HG03135 (cell line): Measurements from ENCODE around the gene RGS19.

Experiments
- ATAC-seq: cut with Tn5 transposase; IDR thresholded peaks from one replicate; pipeline ENCODE4 v1.9.1; 2021; ENCODE audit warnings: mild to moderate bottlenecking, moderate library complexity; ENCODE audit not compliant: unreplicated experiment

The RGS19 gene

DNA sequence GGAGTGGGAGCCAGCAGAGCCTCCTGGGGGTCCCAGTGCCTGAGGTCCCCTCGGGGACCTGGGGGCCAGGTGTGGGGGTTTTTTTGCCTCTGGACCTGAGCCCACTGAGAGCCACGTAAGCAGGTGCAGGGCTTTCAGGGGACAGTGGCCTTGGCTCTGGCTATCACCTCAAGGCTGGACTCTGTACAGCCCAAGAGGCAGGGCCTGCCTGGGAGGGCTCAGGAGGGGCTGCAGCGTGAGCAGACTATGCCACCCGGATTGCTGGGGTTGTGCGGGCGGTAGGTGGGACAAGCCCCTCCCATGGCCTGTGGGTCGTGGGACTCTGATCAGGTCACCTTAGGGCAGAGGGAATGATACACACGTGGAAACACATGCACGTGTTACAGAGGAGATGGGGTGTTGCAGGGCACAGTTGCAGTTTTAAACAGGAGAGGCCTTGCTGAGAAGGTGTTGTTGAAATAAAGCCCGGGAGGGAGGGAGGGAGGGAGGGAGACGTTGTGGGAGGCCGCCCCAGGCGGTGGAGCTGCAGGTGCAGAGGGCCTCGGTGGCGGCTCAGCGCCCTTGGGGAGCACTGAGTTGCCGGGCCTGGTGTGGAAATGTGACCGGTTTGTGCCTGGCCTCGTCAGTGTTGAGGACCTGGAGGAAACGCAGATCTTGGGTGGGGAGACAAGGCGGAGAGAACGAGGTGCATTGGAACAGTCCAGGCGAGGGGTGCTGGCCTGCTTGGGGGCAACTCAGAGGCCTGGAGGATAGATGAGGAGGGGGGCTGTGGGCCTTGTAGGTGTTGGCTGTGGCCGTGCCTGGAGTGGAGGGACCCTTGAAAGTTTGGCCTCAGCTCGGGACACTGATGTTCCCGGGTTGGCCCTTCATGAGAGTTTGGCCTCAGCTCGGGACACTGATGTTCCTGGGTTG lies 14.0 kb downstream of the RGS19 start:
- ATAC-seq, result no peak

DNA sequence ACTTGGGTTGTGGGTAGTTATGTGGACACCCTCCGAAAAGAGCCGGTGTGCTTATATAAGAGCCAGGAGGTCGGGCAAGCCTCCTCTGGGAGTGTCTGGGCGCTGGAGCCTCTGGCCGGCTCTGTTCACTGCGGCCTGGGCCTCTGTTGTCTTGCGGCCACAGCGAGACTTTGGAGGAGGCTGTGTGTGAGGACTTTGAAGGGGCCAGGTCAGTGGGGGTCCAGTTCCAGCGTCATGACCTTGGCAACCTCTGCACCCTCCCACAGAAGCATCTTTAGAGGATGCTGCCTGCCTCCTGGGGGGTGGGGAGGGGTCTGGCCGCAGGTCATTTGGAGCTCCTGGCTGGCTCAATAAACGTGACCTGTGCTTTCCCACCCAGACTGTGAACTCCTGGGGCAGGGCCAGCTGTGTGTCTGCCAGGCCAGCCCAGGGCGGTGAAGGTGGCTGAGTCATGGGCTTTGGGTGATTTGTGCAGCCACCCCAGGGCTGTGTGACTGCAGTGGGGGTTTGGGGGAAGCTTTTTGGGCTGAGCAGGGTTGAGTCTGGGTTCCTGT lies 15.1 kb downstream of the RGS19 start:
- no peak for ATAC-seq

DNA sequence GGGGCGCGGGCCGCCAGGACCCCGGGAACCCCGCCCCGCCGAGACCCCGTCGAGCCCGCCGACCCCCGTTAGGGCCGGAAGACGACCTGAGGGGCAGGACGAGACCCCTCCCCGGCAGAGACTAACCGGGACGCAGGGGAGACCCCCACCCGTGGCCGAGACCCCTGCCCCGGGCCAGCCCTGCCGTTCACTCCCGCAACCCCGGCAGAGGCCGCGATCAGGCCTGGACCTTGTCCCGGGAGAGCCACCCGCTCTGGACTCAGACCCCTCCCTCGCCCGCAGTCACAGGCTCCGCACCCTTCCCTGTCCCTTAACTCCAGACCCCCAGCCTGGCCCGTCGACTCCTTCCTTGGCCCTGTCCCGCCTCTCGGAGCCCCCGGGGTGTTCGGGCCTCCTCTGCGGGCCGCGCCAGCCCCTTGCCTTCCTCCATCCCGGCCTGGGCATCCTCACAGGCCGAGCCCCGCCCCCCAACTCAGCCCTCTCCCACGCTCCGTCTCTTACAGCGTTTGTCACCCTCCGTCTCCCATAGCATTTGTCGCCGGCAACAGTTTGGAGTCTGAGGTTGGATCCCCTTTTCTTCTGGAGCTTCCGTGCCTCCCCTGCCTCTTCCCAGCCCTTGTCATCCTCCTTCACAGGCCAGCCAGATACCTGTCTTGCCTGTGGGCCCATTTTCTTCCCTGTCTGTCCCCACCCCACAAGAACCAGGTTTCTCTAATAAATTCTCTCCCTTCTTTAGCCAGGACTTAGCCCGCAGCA lies 15.8 kb downstream of the RGS19 start:
- ATAC-seq, result no peak

DNA sequence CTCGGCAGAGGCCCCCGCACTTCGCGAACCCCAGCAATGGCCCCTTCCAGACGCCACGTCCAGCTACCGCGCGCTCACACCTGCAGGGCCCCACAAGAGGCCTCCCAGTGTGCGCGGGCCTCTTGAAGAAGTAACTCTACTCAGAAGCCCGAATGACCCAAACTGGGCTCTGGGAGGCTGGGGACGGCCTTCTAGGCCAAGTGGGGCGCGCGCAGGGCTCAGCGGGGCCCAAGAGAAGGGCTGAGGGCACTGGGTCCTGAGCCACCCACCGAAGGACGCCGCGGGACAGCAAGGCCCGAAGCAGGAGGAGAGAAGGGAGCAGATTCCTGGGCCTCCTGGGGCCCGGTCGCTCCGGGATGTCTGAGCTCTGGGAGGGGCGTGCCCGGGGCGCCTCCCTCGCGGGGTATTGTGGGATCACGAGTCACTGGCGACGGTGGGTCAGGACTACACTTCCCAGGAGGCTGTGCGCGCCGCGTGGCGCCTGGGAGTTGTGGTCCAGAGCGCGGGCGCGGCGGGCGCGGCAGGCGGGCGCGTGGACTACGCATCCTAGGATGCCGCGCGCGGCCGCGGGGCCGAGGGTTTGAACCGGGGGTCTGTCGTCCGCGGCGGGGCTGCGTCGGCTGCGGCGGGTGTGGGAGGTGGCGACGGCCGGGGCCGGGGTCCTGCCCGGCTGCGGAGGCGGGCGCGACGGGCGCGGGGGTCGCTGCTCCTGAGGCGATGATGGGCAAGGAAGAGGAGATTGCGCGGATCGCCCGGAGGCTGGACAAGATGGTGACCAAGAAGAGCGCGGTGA lies 16.5 kb downstream of the RGS19 start, which contains the start of gene TCEA2:
Gene TCEA2, plus strand, starts transcription at position 603 of the 793 bp plus-strand sequence. Its CDS starts 115 bp downstream, at position 718.
- ATAC-seq, result peak; percentile 69

DNA sequence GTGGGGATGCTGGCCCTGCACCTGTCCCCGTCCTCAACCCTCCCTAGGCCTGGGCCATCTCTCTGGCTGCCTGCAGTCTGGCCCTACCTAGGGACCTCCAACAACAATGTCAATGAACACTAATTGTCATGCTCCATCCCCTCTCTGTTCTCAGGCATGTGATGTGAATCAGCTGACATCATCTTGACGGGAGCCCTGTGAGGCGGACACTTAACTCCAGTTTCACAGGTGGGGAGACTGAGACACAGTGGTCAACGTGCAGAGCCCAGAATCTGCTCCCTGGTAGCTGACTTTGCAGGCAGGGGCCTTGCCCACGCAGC lies 17.1 kb downstream of the RGS19 start:
- ATAC-seq, result no peak

DNA sequence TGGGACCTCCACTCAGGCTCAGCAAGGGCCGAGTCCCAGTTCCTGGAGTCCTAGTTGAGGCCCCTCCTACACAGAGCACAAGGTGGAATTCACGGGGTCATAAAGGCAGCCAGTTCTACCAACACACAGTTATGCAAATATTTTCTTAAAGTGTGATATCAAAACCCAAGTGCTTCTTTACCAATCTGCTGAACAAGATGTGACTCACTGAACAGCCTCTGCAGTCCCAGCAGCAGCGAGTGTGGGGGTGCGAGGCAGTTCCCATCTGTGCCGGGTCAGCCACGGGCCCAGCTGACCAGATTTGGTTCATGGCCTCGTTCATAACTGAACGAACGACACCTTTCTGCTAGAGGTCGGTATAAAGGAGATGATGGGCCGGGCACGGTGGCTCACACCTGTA lies 20.8 kb downstream of the RGS19 start:
- no peak for ATAC-seq

GRCh38 chr20:64057628-64058498 lies 21.5 kb downstream of the RGS19 start:
- ATAC-seq, result no peak

GRCh38 chr20:64056889-64057627 lies 22.3 kb downstream of the RGS19 start:
- no peak for ATAC-seq

GRCh38 chr20:64056639-64056888 lies 22.8 kb downstream of the RGS19 start:
- ATAC-seq, result no peak

DNA sequence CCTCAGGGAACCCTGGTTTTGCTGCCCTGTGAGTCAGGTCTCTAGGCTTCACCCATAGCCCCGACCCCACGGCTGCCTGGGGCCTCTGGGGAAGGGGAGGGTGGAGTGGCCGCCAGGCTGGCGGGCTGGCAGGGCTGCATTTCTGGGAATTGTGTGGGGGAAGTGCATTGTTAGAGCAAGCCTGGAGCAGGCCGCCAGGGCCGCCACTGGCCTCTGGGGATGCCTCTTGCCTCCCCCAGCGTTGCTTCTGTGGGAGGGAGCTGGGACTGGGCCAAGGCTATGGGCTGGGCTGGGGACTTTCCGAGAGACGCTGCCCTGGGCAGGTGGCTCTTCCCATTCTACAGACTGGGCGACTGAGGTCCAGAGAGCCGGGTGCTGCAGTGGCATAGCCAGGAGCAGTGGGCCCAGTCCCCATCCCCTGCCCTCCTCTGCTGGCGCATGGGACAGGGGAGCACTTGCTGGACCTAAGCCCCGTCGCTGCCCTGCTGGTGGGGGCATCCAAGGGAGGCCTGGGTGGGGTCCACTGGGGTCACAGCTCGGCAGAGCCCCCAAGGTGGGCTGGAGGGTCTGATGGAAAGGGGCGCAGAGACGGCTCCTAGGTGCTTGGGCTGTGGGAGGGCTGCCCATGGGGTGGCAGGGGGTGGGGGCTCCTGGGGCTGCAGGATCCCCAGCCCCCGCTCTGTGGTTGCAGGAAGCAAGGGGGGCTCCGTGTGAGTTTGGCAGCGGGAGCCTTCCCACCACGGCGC lies 23.3 kb downstream of the RGS19 start:
- ATAC-seq, result no peak

GRCh38 chr20:64055396-64055892 lies 23.9 kb downstream of the RGS19 start:
- ATAC-seq, result no peak

DNA sequence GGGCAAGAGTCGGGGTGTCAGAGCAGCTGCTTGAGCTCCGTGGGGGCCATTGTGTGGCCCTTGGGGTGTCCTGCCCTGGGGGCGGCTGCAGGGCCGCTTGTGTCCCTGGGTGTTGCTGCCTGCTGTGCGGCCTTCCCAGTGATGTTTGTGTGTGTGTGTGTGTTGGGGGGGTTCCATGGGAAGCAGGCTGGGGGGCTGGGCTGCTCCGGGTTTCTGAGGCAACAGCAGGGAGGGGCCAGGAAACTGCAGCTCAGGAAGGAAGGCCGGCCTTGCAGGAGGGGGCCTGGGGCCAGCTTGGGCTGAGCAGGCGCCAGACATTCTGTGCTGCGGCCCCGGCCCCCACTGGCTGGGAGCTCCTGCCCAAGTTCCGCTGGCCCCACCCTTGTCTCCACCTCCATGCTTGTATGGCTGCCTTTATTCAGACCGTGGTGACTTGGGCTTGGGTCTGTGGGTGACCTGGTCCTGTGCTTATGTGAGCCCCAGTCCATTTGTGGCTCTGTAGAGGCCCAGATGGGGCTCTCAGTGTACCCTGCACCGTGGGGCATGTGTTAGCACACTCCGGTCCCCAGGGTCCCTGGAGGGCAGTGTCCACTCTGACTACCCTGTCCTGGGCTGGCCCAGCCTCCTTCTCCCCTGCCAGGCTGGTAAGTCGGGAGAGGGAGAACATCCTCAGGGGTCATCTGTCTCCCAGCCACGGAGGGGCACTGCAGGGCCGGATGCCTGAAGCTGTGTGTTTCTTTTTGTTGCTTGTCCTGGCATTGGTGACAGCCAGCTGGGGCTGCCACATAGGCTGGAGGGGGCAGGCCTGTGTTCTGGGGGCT lies 25.3 kb downstream of the RGS19 start:
- no peak for ATAC-seq

- ATAC-seq, result no peak
Observed at GRCh38 chr20:64052987-64053840, 26.1 kb downstream of the RGS19 start.

- ATAC-seq, result no peak
Observed at GRCh38 chr20:64052326-64052722, 27.0 kb downstream of the RGS19 start.

DNA sequence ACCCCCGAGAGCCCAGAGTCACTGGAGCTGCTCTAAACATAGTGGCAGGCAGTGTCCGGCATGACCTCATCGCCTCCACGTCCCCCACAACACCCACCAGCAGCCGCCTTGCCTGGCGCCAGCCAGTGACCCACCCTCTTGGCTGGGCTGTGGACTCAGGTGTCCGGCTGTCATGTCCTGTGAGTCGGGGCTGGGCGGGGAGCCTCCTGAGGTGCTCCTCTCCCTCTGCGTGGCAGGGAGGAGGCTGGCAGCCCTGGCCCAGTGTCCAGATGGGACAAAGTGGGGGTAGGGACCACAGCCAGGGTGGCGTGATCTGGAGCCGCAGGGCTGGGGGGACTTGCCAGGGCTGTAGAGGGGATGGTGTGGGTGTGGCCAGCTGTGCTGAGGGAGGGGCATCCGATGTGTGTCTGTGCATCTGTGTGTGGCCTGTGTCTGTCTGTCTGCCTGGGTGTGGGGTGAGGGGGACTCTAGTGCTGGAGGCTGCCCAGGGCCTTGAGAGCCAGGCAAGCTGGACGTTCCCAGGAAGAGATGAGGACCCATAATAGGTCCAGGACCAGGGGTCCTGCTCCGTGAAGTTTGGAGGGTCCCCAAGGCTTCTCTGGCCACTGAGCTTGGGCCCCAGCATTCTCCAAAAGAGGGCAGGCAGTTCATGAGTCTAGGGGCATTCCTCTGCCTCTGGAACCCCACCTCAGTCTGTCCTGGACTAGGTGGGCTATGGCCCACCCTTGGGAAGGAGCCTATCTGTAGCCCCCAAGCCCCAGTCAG lies 27.6 kb downstream of the RGS19 start:
- no peak for ATAC-seq

DNA sequence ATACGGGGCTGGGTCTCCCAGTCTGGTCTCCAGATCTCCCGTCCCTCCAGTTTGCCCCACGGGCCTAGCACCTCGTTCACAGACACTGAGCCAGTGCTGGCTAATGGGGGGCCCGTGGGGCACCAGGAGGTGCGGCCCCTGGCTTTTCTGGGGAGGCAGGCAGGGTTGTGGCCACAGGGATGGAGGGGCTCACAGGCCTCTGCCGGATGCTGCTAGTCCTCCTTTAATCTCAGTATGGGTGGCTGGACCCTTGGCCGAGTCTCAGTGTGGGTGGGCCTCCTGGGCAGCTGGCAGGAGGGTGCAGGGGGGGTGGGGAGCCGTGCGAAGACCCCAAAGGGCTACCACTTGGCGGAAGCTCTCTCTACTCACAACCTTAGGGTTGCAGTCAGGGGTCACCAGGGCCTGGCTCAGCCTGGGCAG lies 28.3 kb downstream of the RGS19 start:
- ATAC-seq, result no peak
